ENCODE measurements around the gene PODN.

PODN gene

GRCh38 chr1:53051676-53052075 lies 10.3 kb upstream of the PODN start:
- DNase-seq (ENCODE audit: low read depth in 3 of 3): no peak

GRCh38 chr1:53057127-53057526 lies 4.9 kb upstream of the PODN start:
- DNase-seq (ENCODE audit: low read depth in 3 of 3): no peak

GRCh38 chr1:53060579-53060978 lies 1.4 kb upstream of the PODN start:
- no peak for DNase-seq (ENCODE audit: low read depth in 3 of 3)

- no peak for DNase-seq (ENCODE audit: low read depth in 3 of 3)
These were observed 722 bp upstream of the PODN start for GRCh38 chr1:53061123-53061858.

- no peak for DNase-seq (ENCODE audit: low read depth in 3 of 3)
These were observed 937 bp downstream of the PODN start for GRCh38 chr1:53062708-53063591.

DNA sequence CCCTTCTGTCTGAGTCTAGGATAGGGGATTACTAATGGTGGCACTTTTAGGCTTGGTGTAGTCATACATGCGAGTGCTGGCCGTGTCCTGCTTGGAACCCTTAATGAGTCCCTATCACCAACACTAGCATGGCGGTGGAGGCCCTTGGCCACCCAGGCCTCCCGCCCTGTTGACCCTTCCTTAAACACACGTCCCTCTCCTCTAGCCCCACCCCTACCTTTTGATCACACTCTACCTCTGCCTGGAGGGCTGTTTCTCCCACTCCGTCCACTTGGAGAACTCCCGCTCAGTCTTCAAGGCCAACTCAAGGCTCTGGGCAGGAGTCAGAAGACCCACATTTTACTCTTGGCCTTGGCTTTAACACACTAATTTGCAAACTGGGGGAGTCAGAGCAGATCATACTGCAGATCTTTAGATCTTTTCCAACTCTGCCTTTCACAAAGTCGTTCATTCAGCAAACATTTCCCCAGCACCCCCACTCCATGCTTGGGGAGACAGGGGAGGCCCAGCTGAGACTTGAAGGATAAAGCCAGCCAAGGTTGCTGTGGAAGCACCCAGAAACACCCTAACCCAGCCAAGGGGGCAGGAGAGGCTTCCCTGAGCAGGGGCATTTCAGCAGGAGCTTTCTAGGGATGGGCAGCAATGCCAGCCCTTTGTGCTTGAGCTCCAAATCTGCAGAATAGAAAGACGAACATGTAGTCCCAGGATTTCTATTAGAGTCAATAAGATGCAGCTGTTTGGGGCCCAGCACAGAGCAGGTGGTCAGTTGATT lies 1.9 kb downstream of the PODN start:
- no peak for DNase-seq (ENCODE audit: low read depth in 3 of 3)

DNA sequence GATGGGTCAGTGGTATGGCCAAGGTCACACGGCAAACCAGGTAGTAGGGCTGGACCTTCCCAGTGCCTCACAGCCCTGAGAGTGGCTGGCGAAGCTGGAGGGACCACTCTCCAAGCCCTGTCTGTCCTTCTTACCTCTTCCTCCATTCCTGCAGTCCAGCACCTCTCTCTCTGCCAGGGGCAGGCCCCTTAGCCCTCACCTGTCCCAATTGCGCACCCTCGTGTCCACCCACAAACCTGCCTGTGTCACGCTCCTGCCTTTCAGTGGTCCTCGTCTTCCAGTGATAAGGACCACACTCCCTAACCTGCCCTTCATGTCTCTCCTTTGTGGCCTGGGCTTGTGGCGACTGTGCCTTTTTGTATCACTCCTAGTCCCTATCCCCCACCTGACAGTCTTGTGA lies 3.4 kb downstream of the PODN start:
- no peak for DNase-seq (ENCODE audit: low read depth in 3 of 3)

GRCh38 chr1:53066488-53066887 lies 4.5 kb downstream of the PODN start:
- DNase-seq (ENCODE audit: low read depth in 3 of 3): no peak

DNA sequence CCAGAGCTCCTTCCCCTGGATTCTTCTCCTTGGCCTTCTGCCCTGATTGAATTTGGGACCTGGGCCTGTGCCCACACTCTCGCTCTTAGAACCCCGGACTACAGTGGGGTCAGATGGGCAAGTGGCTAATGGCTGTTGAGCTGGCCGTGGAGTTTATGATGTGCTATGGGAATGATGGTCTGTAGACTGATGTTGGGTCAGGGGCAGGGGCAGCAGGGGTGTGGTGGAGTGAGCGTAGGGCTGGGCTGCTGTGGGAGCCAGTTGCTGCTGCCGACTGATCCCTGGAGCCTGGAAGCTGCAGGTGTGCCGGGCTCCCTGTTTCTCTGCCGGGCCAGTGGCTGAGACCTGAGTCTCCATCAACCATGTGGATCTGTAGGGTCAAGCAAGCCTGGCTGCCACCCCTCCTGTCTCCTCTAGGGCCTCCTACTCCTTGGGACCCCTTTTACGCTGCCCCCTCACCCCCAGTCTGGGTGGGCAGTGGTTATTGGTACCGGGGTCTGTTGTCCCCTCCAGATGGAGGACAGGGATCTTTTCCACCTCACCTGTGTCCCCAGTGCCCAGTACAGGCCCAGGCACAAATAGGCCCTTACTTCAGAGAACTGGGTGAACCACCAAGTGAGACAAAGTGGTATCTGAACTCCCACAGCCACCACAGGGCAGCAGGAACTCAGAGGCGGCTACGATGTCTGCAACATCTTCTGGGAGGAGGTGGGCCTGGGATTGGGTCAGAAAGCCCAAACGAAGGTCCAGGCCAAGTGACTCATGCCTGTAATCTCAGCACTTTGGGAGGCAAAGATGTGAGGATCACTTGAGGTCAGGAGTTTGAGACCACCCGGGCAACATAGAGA lies 5.1 kb downstream of the PODN start:
- DNase-seq (ENCODE audit: low read depth in 3 of 3): no peak

DNA sequence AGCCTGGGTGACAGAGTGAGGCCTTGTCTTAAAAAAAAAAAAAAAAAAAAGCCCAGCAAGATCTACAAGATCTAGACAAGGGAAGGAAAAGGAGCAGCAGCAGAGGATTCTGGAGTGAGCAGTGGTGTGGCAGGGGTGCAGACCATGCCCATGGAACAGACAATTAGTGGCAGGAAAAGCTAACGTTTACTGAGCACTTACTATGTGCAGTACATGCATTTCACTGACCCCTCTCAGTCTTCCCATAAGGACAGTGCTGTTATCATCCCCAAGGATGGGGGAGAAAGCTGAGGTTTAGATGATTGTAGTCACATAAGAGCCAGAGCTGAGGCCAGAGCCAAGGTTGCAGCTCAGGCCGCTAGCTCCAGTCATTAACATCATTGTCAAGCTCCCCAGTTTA lies 5.9 kb downstream of the PODN start:
- no peak for DNase-seq (ENCODE audit: low read depth in 3 of 3)

DNA sequence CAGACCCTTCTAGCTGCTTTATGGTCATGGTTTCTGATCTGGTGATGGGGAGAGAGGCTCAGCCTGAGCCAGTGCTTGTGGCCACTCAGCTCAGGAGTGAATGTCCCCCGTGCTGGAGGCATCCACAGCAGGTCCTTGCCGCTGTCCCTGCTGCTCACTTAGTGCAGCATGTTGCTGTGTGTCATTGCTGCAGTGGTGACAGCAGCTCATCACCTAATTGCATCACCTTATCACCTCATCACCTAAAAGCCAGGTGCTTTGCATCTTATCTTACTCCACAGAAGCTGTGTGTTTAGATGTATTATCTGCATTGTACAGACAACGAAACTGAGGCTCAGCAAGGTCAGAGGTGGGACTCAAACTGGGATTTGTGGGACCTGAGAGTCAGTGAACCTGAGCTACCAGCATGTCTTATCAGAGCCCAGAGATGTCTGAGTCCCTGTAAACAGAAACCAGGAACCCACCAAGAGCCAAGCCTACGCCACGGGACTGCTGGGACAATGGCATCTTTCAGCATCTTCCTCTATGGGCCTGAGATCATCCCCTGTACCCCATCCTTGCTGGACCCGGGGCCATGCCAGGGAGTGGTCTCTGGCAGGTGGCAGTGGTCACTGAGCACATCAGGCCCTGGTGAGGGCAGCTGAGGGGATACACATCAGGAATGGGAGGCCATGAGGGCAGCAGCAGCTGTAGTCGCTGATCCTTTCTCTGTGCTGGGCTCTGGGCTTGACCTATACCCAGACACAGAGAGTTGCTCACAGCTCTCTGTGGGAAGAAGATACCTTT lies 6.5 kb downstream of the PODN start:
- no peak for DNase-seq (ENCODE audit: low read depth in 3 of 3)

GRCh38 chr1:53069265-53069662 lies 7.3 kb downstream of the PODN start:
- no peak for DNase-seq (ENCODE audit: low read depth in 3 of 3)

DNA sequence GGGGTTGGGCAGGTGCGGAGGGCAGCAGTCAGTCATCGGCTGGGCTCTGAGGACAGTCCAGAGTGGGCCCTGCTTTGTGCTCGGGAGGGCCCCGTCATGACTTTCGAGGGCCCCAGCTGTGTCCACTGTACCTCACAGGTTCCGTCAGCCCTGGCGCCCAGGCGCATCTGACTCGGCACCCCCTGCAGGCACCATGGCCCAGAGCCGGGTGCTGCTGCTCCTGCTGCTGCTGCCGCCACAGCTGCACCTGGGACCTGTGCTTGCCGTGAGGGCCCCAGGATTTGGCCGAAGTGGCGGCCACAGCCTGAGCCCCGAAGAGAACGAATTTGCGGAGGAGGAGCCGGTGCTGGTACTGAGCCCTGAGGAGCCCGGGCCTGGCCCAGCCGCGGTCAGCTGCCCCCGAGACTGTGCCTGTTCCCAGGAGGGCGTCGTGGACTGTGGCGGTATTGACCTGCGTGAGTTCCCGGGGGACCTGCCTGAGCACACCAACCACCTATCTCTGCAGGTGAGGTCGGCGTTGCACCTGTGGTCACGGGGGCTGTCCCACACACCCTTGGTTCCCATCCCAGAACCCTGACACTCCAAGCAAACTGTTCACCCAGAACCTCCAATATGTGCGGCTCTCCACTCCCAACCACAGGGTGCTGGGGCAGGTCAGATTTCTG lies 7.8 kb downstream of the PODN start:
- DNase-seq (ENCODE audit: low read depth in 3 of 3): no peak

DNA sequence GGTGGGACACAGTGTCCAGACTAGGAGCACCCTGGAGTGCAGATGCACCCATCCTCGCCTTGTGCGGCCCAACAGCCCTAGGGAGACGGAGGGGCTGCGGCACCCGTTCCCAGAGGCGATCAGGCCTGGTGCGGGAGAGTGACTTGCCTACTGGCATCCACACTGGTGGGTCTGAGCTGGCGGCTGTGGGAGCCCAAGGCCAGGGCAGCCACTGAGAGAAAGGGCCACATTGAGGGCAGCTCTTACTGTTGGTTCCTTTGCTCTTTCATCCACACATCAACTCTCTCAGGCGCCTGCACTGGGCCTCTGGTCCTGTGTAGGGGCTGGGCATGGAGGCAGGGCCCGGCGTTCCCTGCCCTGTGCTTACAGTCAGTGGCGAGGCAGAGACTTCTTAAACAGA lies 8.6 kb downstream of the PODN start:
- DNase-seq (ENCODE audit: low read depth in 3 of 3): no peak

DNA sequence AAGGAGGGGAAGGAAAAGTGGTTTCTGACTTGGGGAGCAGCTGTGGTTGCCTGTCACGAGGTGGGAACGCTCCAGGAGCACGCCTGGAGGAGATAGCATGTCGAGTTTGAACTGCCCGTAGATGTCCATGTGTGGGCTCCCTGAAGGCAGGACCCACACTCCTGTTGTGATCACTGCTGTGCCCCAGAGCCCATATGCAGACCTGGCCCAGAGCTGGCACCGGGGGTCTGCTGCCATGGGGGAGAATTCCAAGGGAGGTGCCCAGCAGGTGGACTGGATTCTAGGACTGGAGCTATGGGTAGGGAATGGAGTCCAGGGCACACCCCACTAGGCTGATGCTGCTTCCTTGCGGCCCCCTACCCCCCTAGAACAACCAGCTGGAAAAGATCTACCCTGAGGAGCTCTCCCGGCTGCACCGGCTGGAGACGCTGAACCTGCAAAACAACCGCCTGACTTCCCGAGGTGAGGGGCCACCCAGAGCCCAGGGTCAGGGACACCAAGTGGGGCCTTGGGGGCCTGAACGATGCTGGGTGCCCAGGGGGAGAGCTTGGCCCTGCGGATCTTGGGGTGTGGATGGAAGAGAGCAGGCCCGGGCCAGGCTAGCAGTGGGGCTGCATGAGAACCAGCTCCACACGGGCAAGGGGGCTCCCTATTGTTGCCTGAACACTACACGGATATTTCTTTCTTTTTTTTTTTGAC lies 9.3 kb downstream of the PODN start:
- no peak for DNase-seq (ENCODE audit: low read depth in 3 of 3)

DNA sequence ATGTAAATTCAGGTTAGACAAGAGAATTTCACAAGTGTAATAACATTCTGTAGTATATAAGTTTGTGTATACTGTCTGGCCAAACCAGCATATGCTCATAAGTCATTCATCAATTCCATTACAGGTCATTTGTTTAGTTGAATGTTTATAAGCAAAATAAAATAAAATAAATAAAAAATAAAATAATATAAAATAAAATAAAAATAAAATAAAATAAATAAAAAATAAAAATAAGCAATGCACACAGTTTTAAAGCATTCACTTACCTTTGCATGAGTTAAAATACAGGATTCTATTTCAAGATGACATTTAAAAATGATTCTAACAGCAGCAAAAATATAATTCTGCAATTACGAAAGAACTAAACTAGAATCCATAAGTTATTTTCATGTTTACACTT lies 9.9 kb downstream of the PODN start:
- no peak for DNase-seq (ENCODE audit: low read depth in 3 of 3)

GRCh38 chr1:53073287-53073686 lies 11.3 kb downstream of the PODN start:
- no peak for DNase-seq (ENCODE audit: low read depth in 3 of 3)

DNA sequence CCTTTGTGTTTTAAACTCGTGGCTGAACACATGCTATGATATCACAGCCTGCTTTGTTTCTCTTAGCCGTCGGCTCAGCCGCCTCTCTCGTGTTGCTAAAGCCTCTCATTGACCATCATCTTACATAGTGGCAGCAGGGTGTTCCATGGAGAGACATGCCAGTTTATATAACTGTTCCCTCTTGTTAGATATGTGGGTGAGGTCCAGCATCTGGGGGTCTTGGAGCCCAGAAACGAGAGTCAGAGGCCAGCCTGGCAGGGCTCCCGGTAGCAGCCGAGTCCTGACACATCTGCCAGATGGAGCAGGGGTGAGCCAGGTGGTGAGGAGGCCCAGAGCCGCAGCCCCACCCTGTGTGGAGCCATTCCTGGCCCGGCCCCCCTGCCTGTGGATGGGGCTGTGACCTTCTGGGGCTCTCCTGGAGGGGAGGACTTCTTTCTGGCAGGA lies 11.9 kb downstream of the PODN start:
- DNase-seq (ENCODE audit: low read depth in 3 of 3): no peak
